Smooth muscle cell (in vitro differentiated cells): ENCODE results near the gene SPSB3. TPM values are rescaled to one million over a fixed set of nuclear protein-coding genes. Genes with fewer than 3 reads are reported as not detected.

Source experiments
- DNase-seq: peaks from one replicate; lab custom pipeline; 2025; ENCODE audit not compliant: unreplicated experiment; lab: John Stamatoyannopoulos, UW
- H2AFZ ChIP-seq: fragments of 200-600 bp; sonication (generic); 2 replicates; pipeline ENCODE4 v1.6.0; 2016; ENCODE audit warnings: antibody characterized with exemption, low read depth, mild to moderate bottlenecking
- H3F3A ChIP-seq: fragments of 200-600 bp; sonication (generic); 2 replicates; pipeline ENCODE4 v1.6.0; 2017; ENCODE audit warnings: antibody characterized with exemption, low read depth
- H3K27ac ChIP-seq: fragments of 200-600 bp; sonication (generic); 2 replicates; pipeline ENCODE4 v1.5.1; 2016; ENCODE audit warnings: low read depth, mild to moderate bottlenecking
- H3K27me3 ChIP-seq: fragments of 200-600 bp; sonication (generic); 2 replicates; pipeline ENCODE4 v1.6.1; 2016; ENCODE audit warnings: low read depth, mild to moderate bottlenecking
- H3K36me3 ChIP-seq: fragments of 200-600 bp; sonication (generic); 2 replicates; pipeline ENCODE4 v1.5.1; 2016; ENCODE audit warnings: low read depth
- H3K4me1 ChIP-seq: fragments of 200-600 bp; sonication (generic); 2 replicates; pipeline ENCODE4 v1.5.1; 2016; ENCODE audit warnings: low read depth
- H3K4me2 ChIP-seq: fragments of 200-600 bp; sonication (generic); 2 replicates; pipeline ENCODE4 v1.6.0; 2016; ENCODE audit warnings: mild to moderate bottlenecking
- H3K4me3 ChIP-seq: fragments of 200-600 bp; sonication (generic); 2 replicates; pipeline ENCODE4 v1.5.1; 2016; ENCODE audit warnings: mild to moderate bottlenecking
- H3K79me2 ChIP-seq: fragments of 200-600 bp; sonication (generic); 2 replicates; pipeline ENCODE4 v1.6.0; 2016; ENCODE audit warnings: low read depth, mild to moderate bottlenecking
- H3K9ac ChIP-seq: fragments of 200-600 bp; sonication (generic); 2 replicates; pipeline ENCODE4 v1.6.0; 2016; ENCODE audit warnings: low read depth
- H3K9me3 ChIP-seq: fragments of 200-600 bp; sonication (generic); replicated peaks from 2 replicates; pipeline ENCODE4 v1.5.1; 2016; ENCODE audit warnings: low read depth
- H4K20me1 ChIP-seq: fragments of 200-600 bp; sonication (generic); 2 replicates; pipeline ENCODE4 v1.6.0; 2016; ENCODE audit warnings: low read depth
- CTCF ChIP-seq: fragments of 200-600 bp; sonication (generic); IDR thresholded peaks from 2 replicates; pipeline ENCODE4 v1.5.1; 2017; ENCODE audit warnings: borderline replicate concordance, mild to moderate bottlenecking, antibody characterized with exemption; ENCODE audit not compliant: insufficient read depth, poor library complexity, severe bottlenecking
- WGBS: methylation state at CpG from one replicate; pipeline ENCODE4 v1.1.7; 2016; ENCODE audit warnings: low lambda C conversion rate; 5-methylcytosine and 5-hydroxymethylcytosine counted together
- microRNA-seq: library from miRNA; unstranded; fragments of <30 nt; microRNA quantifications from one replicate; pipeline ENCODE4, GENCODE V29; 2016; ENCODE audit warnings: borderline number of aligned reads
- polyA plus RNA-seq: library from polyadenylated mRNA; unstranded; fragments of >200 nt; fragmentation: Nextera tagmentation; extraction: Ambion mirVana; gene quantifications from 2 replicates; pipeline ENCODE4 v1.2.1, GENCODE V29; 2016
- small RNA-seq: library from RNA; depleted of rRNA; stranded (forward); fragments of <200 nt; gene quantifications from one replicate; pipeline ENCODE3, GENCODE V24; 2014
- total RNA-seq: library from RNA; depleted of rRNA; stranded (reverse); fragments of >200 nt; gene quantifications from 2 replicates; pipeline ENCODE4 v1.2.3, GENCODE V29; 2014

The SPSB3 gene
- total and polyA plus RNA-seq, 2 experiments from 2014 or later, result 25.1 to 49.8 TPM

GRCh38 chr16:1729026-1729425, 53.3 kb downstream of the SPSB3 start:
- Histone ChIP-seq H3K4me1 (no peaks in the 10 kb centered on the region), H2AFZ (no peak overlapping the region), H3K9me3 (no peaks in the 10 kb centered on the region), H3K27ac (no peak overlapping the region), H3F3A (no peaks in the 10 kb centered on the region), H4K20me1 (peaks cover 44% of the 10 kb centered on the region), H3K9ac (no peak overlapping the region), H3K36me3 (no peaks in the 10 kb centered on the region), H3K4me3 (no peak overlapping the region), H3K79me2 (peaks cover 24% of the 10 kb centered on the region), H3K27me3 (no peaks in the 10 kb centered on the region), H3K4me2 (no peak overlapping the region)
- DNase-seq, result no peak
- TF ChIP-seq CTCF, result no peak
- WGBS, result 99% methylated on average over 18 of the region's 18 CpGs

DNA sequence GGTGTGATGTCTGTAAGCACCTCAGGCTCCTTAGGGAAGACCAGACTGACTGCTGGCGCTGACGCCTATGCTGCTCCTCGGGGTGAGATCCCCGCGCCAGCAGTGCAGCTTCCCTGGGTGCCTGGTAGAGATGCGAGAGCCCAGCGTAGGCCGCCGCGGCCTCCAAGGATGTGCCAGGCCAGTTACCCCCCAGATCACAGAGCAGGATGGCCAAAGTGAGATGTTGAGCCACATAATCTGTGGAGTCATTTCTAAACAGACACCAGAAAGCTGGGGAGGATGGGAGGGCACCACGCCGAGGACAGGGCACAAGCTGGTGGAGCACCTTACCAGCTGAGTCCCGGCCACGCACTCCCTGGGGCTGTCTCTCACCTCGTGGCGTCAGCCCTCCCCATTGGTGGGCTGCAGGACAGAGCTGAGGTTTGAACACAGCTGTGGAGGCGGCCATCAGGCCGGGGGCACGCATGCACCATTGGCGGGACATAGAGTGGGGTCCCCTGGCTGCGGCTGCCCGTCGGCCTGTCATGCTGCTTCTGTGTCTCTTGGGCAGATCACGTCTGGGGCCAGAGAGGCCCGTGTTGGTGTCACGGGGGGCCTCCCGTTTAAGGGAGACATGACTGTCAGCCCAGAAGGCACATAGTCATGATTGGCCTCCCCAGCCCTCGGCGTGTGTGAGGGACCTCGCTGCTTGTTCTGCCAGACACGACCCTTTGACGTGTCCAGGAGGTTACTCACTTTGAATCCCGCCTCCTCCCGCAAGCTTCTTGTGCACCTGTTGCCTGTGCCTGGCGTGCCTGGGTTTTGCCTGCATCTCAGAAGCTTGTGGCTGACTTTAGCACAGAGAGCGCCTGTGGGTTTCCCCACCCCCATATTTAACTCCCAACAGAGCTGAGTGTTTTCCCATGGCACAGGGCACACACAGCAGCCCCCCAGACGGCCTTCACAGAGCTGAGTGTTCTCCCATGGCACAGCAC, 54.4 kb downstream of the SPSB3 start:
- Histone ChIP-seq H2AFZ (no peak overlapping the region), H3K9ac (no peak overlapping the region), H3K4me1 (no peaks in the 10 kb centered on the region), H3K79me2 (peaks cover 35% of the 10 kb centered on the region), H3K4me3 (no peak overlapping the region), H3K27me3 (no peaks in the 10 kb centered on the region), H3K27ac (no peak overlapping the region), H3K4me2 (no peak overlapping the region), H3K36me3 (no peaks in the 10 kb centered on the region), H3F3A (no peaks in the 10 kb centered on the region), H3K9me3 (no peaks in the 10 kb centered on the region), H4K20me1 (peaks cover 45% of the 10 kb centered on the region)
- DNase-seq, result no peak
- 96% methylated on average over 37 of the region's 37 CpGs for WGBS
- TF ChIP-seq CTCF, result no peak

Small RNAs within 50 kb of the gene (microRNA-seq; reads per million reads assigned to microRNA genes)
- gene MIR3177, result 19.9 reads per million, percentile 27 among the genes with 10 or more reads in this experiment

Small RNAs within 50 kb of the gene (small RNA-seq; reads per million reads assigned to genes)
- gene MIR3177, result 0.50 reads per million, percentile 17 among the genes with 10 or more reads in this experiment

Other genes starting within 250 kb of the SPSB3 start
- 0.31 and 0.90 TPM in 2 replicates for gene TMEM204, start 248.9 kb downstream of the SPSB3 start, total RNA-seq
- gene TMEM204, start 248.9 kb downstream of the SPSB3 start, polyA plus RNA-seq, result 3.0 and 4.2 TPM in 2 replicates
- gene IFT140, start 170.5 kb downstream of the SPSB3 start, total RNA-seq, result 24.8 and 30.0 TPM in 2 replicates
- gene IFT140, start 170.5 kb downstream of the SPSB3 start, polyA plus RNA-seq, result 17.2 and 24.1 TPM in 2 replicates
- gene CRAMP1, start 170.2 kb downstream of the SPSB3 start, total RNA-seq, result 7.3 and 16.5 TPM in 2 replicates
- 6.3 and 7.9 TPM in 2 replicates for gene CRAMP1, start 170.2 kb downstream of the SPSB3 start, polyA plus RNA-seq
- gene JPT2, start 104.3 kb downstream of the SPSB3 start, total RNA-seq, result 28.6 and 33.4 TPM in 2 replicates
- gene JPT2, start 104.3 kb downstream of the SPSB3 start, polyA plus RNA-seq, result 7.2 and 11.2 TPM in 2 replicates
- 36.2 and 43.6 TPM in 2 replicates for gene MAPK8IP3, start 76.4 kb downstream of the SPSB3 start, total RNA-seq
- gene MAPK8IP3, start 76.4 kb downstream of the SPSB3 start, polyA plus RNA-seq, result 47.8 and 69.2 TPM in 2 replicates
- gene NME3, start 11.0 kb downstream of the SPSB3 start, total RNA-seq, result 38.0 and 56.7 TPM in 2 replicates
- 85.4 and 94.3 TPM in 2 replicates for gene NME3, start 11.0 kb downstream of the SPSB3 start, polyA plus RNA-seq
- gene EME2, start 9.8 kb downstream of the SPSB3 start, total RNA-seq, result 3.6 and 4.4 TPM in 2 replicates
- 3.8 and 7.6 TPM in 2 replicates for gene EME2, start 9.8 kb downstream of the SPSB3 start, polyA plus RNA-seq
- 56.7 and 62.9 TPM in 2 replicates for gene MRPS34, start 9.4 kb downstream of the SPSB3 start, total RNA-seq
- gene MRPS34, start 9.4 kb downstream of the SPSB3 start, polyA plus RNA-seq, result 111 and 122 TPM in 2 replicates
- 32.9 and 48.0 TPM in 2 replicates for gene NUBP2, start 389 bp upstream of the SPSB3 start, total RNA-seq
- 80.8 and 86.7 TPM in 2 replicates for gene NUBP2, start 389 bp upstream of the SPSB3 start, polyA plus RNA-seq
- gene IGFALS, start 11.1 kb upstream of the SPSB3 start, total RNA-seq, result 0.58 TPM in 1 of 2 replicates, not detected in the other
- 0.45 TPM in 1 of 2 replicates, not detected in the other for gene IGFALS, start 11.1 kb upstream of the SPSB3 start, polyA plus RNA-seq
- gene HAGH, start 44.3 kb upstream of the SPSB3 start, total RNA-seq, result 20.7 and 20.9 TPM in 2 replicates
- gene HAGH, start 44.3 kb upstream of the SPSB3 start, polyA plus RNA-seq, result 42.6 and 43.0 TPM in 2 replicates
- gene FAHD1, start 44.6 kb upstream of the SPSB3 start, total RNA-seq, result 25.0 and 32.4 TPM in 2 replicates
- 32.4 and 32.8 TPM in 2 replicates for gene FAHD1, start 44.6 kb upstream of the SPSB3 start, polyA plus RNA-seq
- 0.18 and 0.22 TPM in 2 replicates for gene MEIOB, start 89.6 kb upstream of the SPSB3 start, total RNA-seq
- gene MEIOB, start 89.6 kb upstream of the SPSB3 start, polyA plus RNA-seq, result 1.7 TPM in 1 of 2 replicates, not detected in the other
- gene HS3ST6, start 135.8 kb upstream of the SPSB3 start, total RNA-seq, result not detected in 2 replicates
- not detected in 2 replicates for gene HS3ST6, start 135.8 kb upstream of the SPSB3 start, polyA plus RNA-seq
- 9.4 and 9.9 TPM in 2 replicates for gene MSRB1, start 160.6 kb upstream of the SPSB3 start, total RNA-seq
- gene MSRB1, start 160.6 kb upstream of the SPSB3 start, polyA plus RNA-seq, result 21.8 TPM in 2 replicates
- not detected in 2 replicates for gene RPL3L, start 172.1 kb upstream of the SPSB3 start, total RNA-seq
- gene RPL3L, start 172.1 kb upstream of the SPSB3 start, polyA plus RNA-seq, result 0.21 TPM in 1 of 2 replicates, not detected in the other
- gene NDUFB10, start 177.0 kb upstream of the SPSB3 start, total RNA-seq, result 125 and 176 TPM in 2 replicates
- 278 and 295 TPM in 2 replicates for gene NDUFB10, start 177.0 kb upstream of the SPSB3 start, polyA plus RNA-seq
- gene RPS2, start 182.3 kb upstream of the SPSB3 start, total RNA-seq, result 2,263 and 2,576 TPM in 2 replicates
- gene RPS2, start 182.3 kb upstream of the SPSB3 start, polyA plus RNA-seq, result 2,041 and 2,061 TPM in 2 replicates
- not detected in 2 replicates for gene RNF151, start 184.3 kb upstream of the SPSB3 start, total RNA-seq
- not detected in 2 replicates for gene RNF151, start 184.3 kb upstream of the SPSB3 start, polyA plus RNA-seq
- gene TBL3, start 189.5 kb upstream of the SPSB3 start, total RNA-seq, result 25.8 and 28.5 TPM in 2 replicates
- 62.0 and 81.7 TPM in 2 replicates for gene TBL3, start 189.5 kb upstream of the SPSB3 start, polyA plus RNA-seq
- gene NOXO1, start 198.9 kb upstream of the SPSB3 start, total RNA-seq, result 0.13 TPM in 1 of 2 replicates, not detected in the other
- gene NOXO1, start 198.9 kb upstream of the SPSB3 start, polyA plus RNA-seq, result 0.35 and 1.7 TPM in 2 replicates
- 12.1 and 15.1 TPM in 2 replicates for gene GFER, start 201.6 kb upstream of the SPSB3 start, total RNA-seq
- gene GFER, start 201.6 kb upstream of the SPSB3 start, polyA plus RNA-seq, result 33.5 and 41.2 TPM in 2 replicates
- 3.0 and 4.4 TPM in 2 replicates for gene SYNGR3, start 207.4 kb upstream of the SPSB3 start, total RNA-seq
- gene SYNGR3, start 207.4 kb upstream of the SPSB3 start, polyA plus RNA-seq, result 8.7 and 16.8 TPM in 2 replicates
- 23.2 and 27.2 TPM in 2 replicates for gene ZNF598, start 227.2 kb upstream of the SPSB3 start, total RNA-seq
- gene ZNF598, start 227.2 kb upstream of the SPSB3 start, polyA plus RNA-seq, result 27.9 and 32.7 TPM in 2 replicates
- gene NPW, start 237.2 kb upstream of the SPSB3 start, total RNA-seq, result 13.1 and 30.9 TPM in 2 replicates
- gene NPW, start 237.2 kb upstream of the SPSB3 start, polyA plus RNA-seq, result 185 and 193 TPM in 2 replicates
- gene NHERF2, start 244.3 kb upstream of the SPSB3 start, total RNA-seq, result 14.4 and 21.8 TPM in 2 replicates
- gene NHERF2, start 244.3 kb upstream of the SPSB3 start, polyA plus RNA-seq, result 40.2 and 56.8 TPM in 2 replicates